Lower leg skin (tissue), 3 donors: ENCODE measurements around the gene GRM7.

ENCODE experiments used
- CTCF ChIP-seq, 3 donors: fragments of 450-650 bp; IDR thresholded peaks; one replicate each; pipeline ENCODE4 v1.5.1; 2016; ENCODE audit warnings: antibody characterized with exemption in 3 of 3, mild to moderate bottlenecking in 3 of 3, moderate library complexity in 2 of 3
- POLR2A ChIP-seq, 2 donors: fragments of 450-650 bp; IDR thresholded peaks; one replicate each; pipeline ENCODE4 v1.6.1; 2016 to 2017; ENCODE audit warnings: antibody characterized with exemption in 2 of 2, mild to moderate bottlenecking in 1 of 2, moderate library complexity in 1 of 2

GRCh38 chr3:7226393-7226792, 365.5 kb downstream of the GRM7 start:
- TF ChIP-seq CTCF (IDR thresholded peaks at IDR 0.05) (no peak), POLR2A (IDR thresholded peaks at IDR 0.05) (no peak)
